GM12864 (cell line): ENCODE measurements around the gene RBP3.

Source experiments
- DNase-seq: peaks from one replicate; pipeline ENCODE4 v3.0.0-alpha.2; 2011; ENCODE audit warnings: low read depth
- H3K4me3 ChIP-seq: 2 replicates; pipeline ENCODE4 v1.5.1; 2011; ENCODE audit warnings: mild to moderate bottlenecking, low read depth, low read length, control low read depth
- TF ChIP-seq, protein P1 (sequence below): IDR thresholded peaks from 2 replicates; pipeline ENCODE4 v1.5.1; 2011; ENCODE audit warnings: low read depth, mild to moderate bottlenecking, moderate library complexity, low read length, control low read depth, inconsistent platforms; ENCODE audit errors: missing control alignments

The RBP3 gene

DNA sequence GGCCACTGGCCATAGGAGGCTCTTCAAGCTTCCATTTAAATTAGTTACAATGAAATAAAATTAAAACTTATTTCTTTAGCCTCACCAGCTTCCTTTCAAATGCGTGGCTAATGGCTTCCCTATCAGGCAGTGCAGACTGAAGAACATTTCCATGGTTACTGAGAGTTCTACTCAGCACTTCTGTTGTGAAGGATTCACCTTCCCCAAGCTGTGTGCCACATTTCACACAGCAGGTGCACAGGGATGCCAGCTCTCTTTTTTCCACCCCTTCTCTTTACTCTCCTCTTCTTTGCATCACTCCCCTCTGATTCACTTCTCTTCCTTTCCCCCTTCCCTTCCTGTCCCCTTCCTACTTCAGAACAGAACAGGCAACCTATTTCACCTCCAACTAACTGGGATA is 25.1 kb upstream of the RBP3 start:
- TF ChIP-seq, protein P1, sequence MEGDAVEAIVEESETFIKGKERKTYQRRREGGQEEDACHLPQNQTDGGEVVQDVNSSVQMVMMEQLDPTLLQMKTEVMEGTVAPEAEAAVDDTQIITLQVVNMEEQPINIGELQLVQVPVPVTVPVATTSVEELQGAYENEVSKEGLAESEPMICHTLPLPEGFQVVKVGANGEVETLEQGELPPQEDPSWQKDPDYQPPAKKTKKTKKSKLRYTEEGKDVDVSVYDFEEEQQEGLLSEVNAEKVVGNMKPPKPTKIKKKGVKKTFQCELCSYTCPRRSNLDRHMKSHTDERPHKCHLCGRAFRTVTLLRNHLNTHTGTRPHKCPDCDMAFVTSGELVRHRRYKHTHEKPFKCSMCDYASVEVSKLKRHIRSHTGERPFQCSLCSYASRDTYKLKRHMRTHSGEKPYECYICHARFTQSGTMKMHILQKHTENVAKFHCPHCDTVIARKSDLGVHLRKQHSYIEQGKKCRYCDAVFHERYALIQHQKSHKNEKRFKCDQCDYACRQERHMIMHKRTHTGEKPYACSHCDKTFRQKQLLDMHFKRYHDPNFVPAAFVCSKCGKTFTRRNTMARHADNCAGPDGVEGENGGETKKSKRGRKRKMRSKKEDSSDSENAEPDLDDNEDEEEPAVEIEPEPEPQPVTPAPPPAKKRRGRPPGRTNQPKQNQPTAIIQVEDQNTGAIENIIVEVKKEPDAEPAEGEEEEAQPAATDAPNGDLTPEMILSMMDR: no peak
- H3K4me3 ChIP-seq: no peak overlapping the region
- no peak for DNase-seq

DNA sequence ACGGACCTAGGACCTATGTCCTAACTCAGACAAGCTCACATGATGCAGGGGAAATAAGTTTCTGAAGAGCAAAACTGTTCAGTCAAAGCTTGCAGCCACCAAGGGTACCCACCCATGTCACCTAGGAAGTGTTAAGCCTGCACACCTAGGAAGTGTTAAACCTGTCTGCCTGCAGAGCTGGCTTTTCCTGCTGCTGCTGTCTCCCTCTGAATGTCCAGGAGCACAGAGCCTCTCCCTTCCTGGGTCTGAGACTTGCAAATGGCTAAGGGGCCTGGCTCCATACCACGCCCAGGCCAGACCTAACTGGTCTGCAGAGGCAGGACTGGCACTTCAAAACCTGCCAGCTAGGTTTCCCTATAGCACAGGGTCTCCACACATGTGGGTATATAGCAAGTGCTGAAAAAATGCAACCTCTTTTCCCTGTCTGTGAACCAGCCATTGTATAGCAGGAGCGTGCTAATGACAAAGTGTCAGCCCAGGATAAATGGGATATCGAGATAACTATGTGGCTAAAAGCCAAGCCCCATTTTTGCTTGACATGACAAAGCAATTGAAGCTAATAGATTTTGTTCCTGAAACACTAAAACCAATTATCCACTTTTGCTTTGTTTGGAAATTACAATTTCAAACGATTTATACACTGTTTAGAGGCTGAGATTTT is 24.4 kb upstream of the RBP3 start:
- H3K4me3 ChIP-seq: no peak overlapping the region
- DNase-seq: no peak
- TF ChIP-seq, protein P1: no peak

DNA sequence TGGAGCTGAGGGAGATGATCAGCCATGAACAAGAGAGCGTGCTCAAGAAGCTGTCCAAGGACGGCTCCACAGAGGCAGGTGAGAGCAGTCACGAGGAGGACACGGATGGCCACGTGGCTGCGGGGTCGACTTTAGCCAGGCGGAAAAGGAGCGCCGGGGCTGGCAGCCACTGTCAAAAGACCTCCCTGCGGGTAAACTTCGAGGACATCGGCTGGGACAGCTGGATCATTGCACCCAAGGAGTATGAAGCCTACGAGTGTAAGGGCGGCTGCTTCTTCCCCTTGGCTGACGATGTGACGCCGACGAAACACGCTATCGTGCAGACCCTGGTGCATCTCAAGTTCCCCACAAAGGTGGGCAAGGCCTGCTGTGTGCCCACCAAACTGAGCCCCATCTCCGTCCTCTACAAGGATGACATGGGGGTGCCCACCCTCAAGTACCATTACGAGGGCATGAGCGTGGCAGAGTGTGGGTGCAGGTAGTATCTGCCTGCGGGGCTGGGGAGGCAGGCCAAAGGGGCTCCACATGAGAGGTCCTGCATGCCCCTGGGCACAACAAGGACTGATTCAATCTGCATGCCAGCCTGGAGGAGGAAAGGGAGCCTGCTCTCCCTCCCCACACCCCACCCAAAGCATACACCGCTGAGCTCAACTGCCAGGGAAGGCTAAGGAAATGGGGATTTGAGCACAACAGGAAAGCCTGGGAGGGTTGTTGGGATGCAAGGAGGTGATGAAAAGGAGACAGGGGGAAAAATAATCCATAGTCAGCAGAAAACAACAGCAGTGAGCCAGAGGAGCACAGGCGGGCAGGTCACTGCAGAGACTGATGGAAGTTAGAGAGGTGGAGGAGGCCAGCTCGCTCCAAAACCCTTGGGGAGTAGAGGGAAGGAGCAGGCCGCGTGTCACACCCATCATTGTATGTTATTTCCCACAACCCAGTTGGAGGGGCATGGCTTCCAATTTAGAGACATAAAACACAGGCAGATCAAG is 22.6 kb upstream of the RBP3 start:
- TF ChIP-seq, protein P1: no peak
- DNase-seq: no peak
- no peak overlapping the region for H3K4me3 ChIP-seq

DNA sequence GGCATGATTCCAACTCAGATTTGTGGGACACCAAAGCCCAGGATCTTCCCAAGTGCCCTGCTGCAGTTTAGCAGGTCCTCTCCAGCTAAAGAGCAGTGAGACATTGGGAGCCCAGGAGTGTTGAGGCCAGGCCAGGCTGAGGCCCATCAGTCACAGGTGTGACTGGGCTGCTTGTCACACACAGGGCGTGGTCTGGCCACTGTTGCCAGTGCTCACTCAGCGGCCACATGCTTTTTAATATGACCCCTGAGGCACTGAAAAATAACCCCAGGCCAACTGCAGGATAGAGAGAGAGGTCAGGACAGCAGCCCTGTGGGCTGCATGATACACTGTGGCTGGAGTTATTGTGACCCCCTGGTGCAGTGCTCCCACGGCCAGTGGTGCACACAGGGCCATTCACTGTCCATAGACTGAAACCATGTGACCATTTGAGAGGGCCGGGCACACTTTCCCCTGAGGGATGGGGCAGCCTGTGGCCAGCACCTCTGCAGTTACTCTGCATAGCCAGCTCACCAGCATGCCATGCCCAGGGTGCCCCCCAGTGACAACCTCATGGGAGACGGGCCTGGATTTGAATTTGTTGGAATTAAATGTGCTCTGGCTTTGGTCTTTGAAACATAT is 21.7 kb upstream of the RBP3 start:
- H3K4me3 ChIP-seq: no peak overlapping the region
- TF ChIP-seq, protein P1: no peak
- DNase-seq: no peak

DNA sequence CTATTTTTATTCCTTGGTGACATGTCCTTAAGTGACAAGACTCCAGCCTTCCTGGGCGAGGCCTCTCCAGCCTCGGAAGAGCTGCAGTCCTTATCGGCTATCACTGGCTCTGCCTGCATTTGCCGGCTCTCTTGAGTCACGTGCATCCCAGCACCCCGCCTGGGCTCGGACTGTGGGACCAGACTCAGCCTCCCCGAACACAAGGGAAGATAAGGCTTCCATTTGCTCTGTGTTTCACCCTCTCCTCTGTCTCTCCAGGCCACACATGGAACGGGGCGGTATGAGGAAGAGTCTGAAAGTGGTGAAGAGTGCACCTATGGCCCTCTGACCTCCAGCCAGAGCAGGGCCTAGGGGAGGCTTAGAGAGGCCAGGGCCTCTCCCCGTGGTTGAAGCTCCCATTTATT is 21.2 kb upstream of the RBP3 start:
- TF ChIP-seq, protein P1: no peak
- H3K4me3 ChIP-seq: no peak overlapping the region
- DNase-seq: no peak

DNA sequence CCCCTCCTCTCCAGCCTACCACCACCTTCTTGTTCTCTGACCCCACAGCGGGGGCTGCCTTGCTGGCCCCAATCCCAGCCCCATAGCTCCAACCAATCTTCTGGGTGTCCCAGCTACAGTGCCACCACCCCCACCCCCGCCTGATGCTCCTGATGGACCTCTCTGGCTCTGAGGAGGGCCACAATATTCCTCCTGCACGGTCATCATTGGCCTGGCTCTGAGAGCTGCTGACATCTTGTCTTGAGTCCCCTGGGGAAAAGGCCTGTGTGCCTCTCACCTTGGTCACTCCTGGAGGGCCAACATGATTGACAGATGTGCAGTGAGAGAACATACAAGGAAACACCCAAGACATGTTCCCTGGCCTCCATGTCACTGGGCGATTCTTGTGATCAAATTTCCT is 18.3 kb upstream of the RBP3 start:
- TF ChIP-seq, protein P1: no peak
- DNase-seq: no peak

More for the DNA sequence above, 18.3 kb upstream of the RBP3 start:
- no peak overlapping the region for H3K4me3 ChIP-seq
